HUES64 (cell line): ENCODE measurements around the gene PHAF1.
A peak's percentile ranks its signal among the peaks of the same experiment; 100 is the strongest.

Experiments used
- H3K27ac ChIP-seq: 2 replicates; pipeline ENCODE4 v1.7.0; 2013; ENCODE audit warnings: low read depth, low read length, inconsistent platforms
- H3K27me3 ChIP-seq: 2 replicates; pipeline ENCODE4 v1.6.1; 2013; ENCODE audit warnings: mild to moderate bottlenecking, low read length; ENCODE audit not compliant: insufficient read depth
- H3K36me3 ChIP-seq: 2 replicates; pipeline ENCODE4 v1.6.1; 2013; ENCODE audit warnings: mild to moderate bottlenecking, low read length; ENCODE audit not compliant: insufficient read depth
- H3K4me1 ChIP-seq: 2 replicates; pipeline ENCODE4 v1.6.1; 2013; ENCODE audit warnings: mild to moderate bottlenecking, low read length, moderate library complexity; ENCODE audit not compliant: insufficient read depth
- H3K4me3 ChIP-seq: 2 replicates; pipeline ENCODE4 v1.5.1; 2013; ENCODE audit warnings: mild to moderate bottlenecking, low read length, moderate library complexity
- H3K9ac ChIP-seq: 2 replicates; pipeline ENCODE4 v1.6.1; 2013; ENCODE audit warnings: mild to moderate bottlenecking, low read depth, low read length
- H3K9me3 ChIP-seq: 2 replicates; pipeline ENCODE4 v1.6.1; 2013; ENCODE audit warnings: low read depth, low read length; ENCODE audit not compliant: insufficient read depth
- WGBS: fragments of 150-250, 120-280 bp; methylation state at CpG from one replicate; pipeline ENCODE4 v1.1.7; 2013; ENCODE audit warnings: missing lambda C conversion rate; 5-methylcytosine and 5-hydroxymethylcytosine counted together

The PHAF1 gene

GRCh38 chr16:67148221-67148620 is 38.5 kb downstream of the PHAF1 start:
- WGBS, result 96% methylated on average over 2 of the region's 2 CpGs
- Histone ChIP-seq H3K9ac (no peak overlapping the region), H3K9me3 (no peaks in the 10 kb centered on the region), H3K4me3 (no peak overlapping the region), H3K27me3 (peaks cover 40% of the 10 kb centered on the region), H3K4me1 (no peaks in the 10 kb centered on the region), H3K36me3 (peaks cover 50% of the 10 kb centered on the region), H3K27ac (no peak overlapping the region)

- Histone ChIP-seq H3K27ac (no peak overlapping the region), H3K9me3 (no peaks in the 10 kb centered on the region), H3K4me1 (no peaks in the 10 kb centered on the region), H3K36me3 (peaks cover 46% of the 10 kb centered on the region), H3K4me3 (no peak overlapping the region), H3K27me3 (peaks cover 45% of the 10 kb centered on the region), H3K9ac (no peak overlapping the region)
- WGBS, result 94% methylated on average over 11 of the region's 11 CpGs
These were observed 39.0 kb downstream of the PHAF1 start for GRCh38 chr16:67148656-67149275.

GRCh38 chr16:67149276-67150046 is 39.7 kb downstream of the PHAF1 start:
- H3K27ac ChIP-seq, result no peak overlapping the region
- WGBS, result 74% methylated on average over 77 of the region's 77 CpGs
- peaks cover 52% of the 10 kb centered on the region for H3K27me3 ChIP-seq
- no peaks in the 10 kb centered on the region for H3K9me3 ChIP-seq
- no peaks in the 10 kb centered on the region for H3K4me1 ChIP-seq
- H3K36me3 ChIP-seq, result peaks cover 39% of the 10 kb centered on the region
- no peak overlapping the region for H3K9ac ChIP-seq
- peak overlapping the region; percentile 57 for H3K4me3 ChIP-seq

- Histone ChIP-seq H3K27me3 (peaks cover 60% of the 10 kb centered on the region), H3K4me1 (no peaks in the 10 kb centered on the region), H3K9ac (peak overlapping the region; percentile 51), H3K27ac (peak overlapping the region; percentile 65; the same call in 1 of the 2 replicates), H3K36me3 (peaks cover 32% of the 10 kb centered on the region), H3K9me3 (no peaks in the 10 kb centered on the region), H3K4me3 (peak overlapping the region; percentile 57)
- WGBS, result 2% methylated on average over 94 of the region's 94 CpGs
These were observed 40.5 kb downstream of the PHAF1 start for GRCh38 chr16:67150047-67150832.

GRCh38 chr16:67150833-67151396 is 41.2 kb downstream of the PHAF1 start, which contains the start of gene B3GNT9:
TSS of gene B3GNT9 (minus strand) at chr16:67150998. CDS start at chr16:67150485, 513 bp downstream.
- Histone ChIP-seq H3K9ac (peak within 1 kb of the TSS; percentile 51), H3K9me3 (no peaks in the 10 kb centered on the region), H3K27ac (peak within 1 kb of the TSS; percentile 65; the same call in 1 of the 2 replicates), H3K27me3 (peaks cover 67% of the 10 kb centered on the region), H3K4me1 (no peaks in the 10 kb centered on the region), H3K36me3 (peaks cover 25% of the 10 kb centered on the region), H3K4me3 (peak within 1 kb of the TSS; percentile 57)
- 2% methylated on average over 34 of the region's 34 CpGs for WGBS

- no peaks in the 10 kb centered on the region for H3K4me1 ChIP-seq
- H3K36me3 ChIP-seq, result peaks cover 18% of the 10 kb centered on the region
- H3K9me3 ChIP-seq, result no peaks in the 10 kb centered on the region
- peaks cover 73% of the 10 kb centered on the region for H3K27me3 ChIP-seq
- H3K4me3 ChIP-seq, result peak overlapping the region; percentile 57
- no peak overlapping the region; the same call in 1 of the 2 replicates for H3K9ac ChIP-seq
- H3K27ac ChIP-seq, result no peak overlapping the region
- WGBS, result 61% methylated on average over 8 of the region's 8 CpGs
These were observed 41.8 kb downstream of the PHAF1 start for GRCh38 chr16:67151431-67152097.

GRCh38 chr16:67154578-67155294 is 45.0 kb downstream of the PHAF1 start:
- Histone ChIP-seq H3K27me3 (peaks cover 100% of the 10 kb centered on the region), H3K4me1 (0 out of 2 replicates have a peak, but pooled peaks cover 6% of the 10 kb centered on the region), H3K9me3 (no peaks in the 10 kb centered on the region), H3K9ac (no peak overlapping the region), H3K36me3 (no peaks in the 10 kb centered on the region), H3K4me3 (peak overlapping the region; percentile 45), H3K27ac (no peak overlapping the region)
- WGBS, result 16% methylated on average over 60 of the region's 61 CpGs

GRCh38 chr16:67155295-67156142 is 45.8 kb downstream of the PHAF1 start:
- Histone ChIP-seq H3K27me3 (peaks cover 100% of the 10 kb centered on the region), H3K4me3 (peak overlapping the region; percentile 45), H3K9ac (no peak overlapping the region), H3K36me3 (no peaks in the 10 kb centered on the region), H3K27ac (no peak overlapping the region), H3K4me1 (0 out of 2 replicates have a peak, but pooled peaks cover 6% of the 10 kb centered on the region), H3K9me3 (no peaks in the 10 kb centered on the region)
- WGBS, result 7% methylated on average over 74 of the region's 74 CpGs

- Histone ChIP-seq H3K9me3 (no peaks in the 10 kb centered on the region), H3K4me1 (0 out of 2 replicates have a peak, but pooled peaks cover 6% of the 10 kb centered on the region), H3K9ac (no peak overlapping the region), H3K27ac (no peak overlapping the region), H3K36me3 (no peaks in the 10 kb centered on the region), H3K27me3 (peaks cover 100% of the 10 kb centered on the region), H3K4me3 (no peak overlapping the region)
- WGBS, result 60% methylated on average over 15 of the region's 15 CpGs
These were observed 46.6 kb downstream of the PHAF1 start for GRCh38 chr16:67156143-67156844.
